ENCODE data around the gene RHBG.

The RHBG gene

GRCh38 chr1:156406251-156406650 lies 37.2 kb downstream of the RHBG start:
- DNase-seq (ENCODE audit: low read depth in 2 of 2) = no peak

- no peak for DNase-seq (ENCODE audit: low read depth in 2 of 2)
Observed at GRCh38 chr1:156407344-156407743, 38.3 kb downstream of the RHBG start.

DNA sequence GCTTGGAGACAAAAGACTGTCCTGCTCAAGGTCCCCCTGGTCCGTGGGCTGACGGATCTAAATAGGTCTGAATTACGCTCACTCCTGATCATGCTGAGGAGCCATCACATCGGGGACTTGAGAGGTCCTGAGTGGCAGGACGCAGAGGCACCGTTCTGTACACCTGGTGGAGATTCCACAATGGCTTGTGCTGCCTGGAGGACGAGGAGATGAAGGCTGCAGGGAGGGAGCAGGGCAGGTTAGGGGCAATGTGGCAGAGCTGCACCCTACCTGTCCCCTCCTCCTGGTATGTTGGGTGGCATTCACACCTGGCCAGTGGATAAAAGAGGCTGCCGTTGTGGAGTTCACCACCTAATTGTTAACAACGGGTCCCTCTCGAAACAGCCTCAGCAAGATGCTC lies 38.7 kb downstream of the RHBG start:
- DNase-seq (ENCODE audit: low read depth in 2 of 2) = no peak

GRCh38 chr1:156409439-156409838 lies 40.4 kb downstream of the RHBG start:
- no peak for DNase-seq (ENCODE audit: low read depth in 2 of 2)

- no peak for DNase-seq (ENCODE audit: low read depth in 2 of 2)
Observed at GRCh38 chr1:156410238-156410637, 41.2 kb downstream of the RHBG start.

DNA sequence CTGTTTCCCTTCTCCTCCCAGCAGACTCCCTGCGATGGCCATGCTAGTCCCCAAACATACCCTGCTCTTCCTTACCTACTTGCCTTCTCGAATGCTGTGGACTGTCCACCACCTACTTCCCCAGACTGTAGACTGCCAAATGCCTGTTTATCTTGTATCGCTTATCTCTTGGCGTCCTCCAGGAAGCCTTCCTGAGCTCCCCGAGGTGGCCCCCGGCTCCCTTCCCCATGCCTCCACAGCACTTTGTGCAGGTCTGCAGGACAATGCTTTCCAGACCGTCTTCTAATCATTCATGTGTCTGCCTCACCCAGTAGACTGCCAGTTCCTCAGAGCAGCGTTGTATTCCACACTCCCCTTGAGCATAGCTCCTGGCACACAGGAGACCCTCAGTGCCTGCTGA lies 41.7 kb downstream of the RHBG start:
- no peak for DNase-seq (ENCODE audit: low read depth in 2 of 2)

DNA sequence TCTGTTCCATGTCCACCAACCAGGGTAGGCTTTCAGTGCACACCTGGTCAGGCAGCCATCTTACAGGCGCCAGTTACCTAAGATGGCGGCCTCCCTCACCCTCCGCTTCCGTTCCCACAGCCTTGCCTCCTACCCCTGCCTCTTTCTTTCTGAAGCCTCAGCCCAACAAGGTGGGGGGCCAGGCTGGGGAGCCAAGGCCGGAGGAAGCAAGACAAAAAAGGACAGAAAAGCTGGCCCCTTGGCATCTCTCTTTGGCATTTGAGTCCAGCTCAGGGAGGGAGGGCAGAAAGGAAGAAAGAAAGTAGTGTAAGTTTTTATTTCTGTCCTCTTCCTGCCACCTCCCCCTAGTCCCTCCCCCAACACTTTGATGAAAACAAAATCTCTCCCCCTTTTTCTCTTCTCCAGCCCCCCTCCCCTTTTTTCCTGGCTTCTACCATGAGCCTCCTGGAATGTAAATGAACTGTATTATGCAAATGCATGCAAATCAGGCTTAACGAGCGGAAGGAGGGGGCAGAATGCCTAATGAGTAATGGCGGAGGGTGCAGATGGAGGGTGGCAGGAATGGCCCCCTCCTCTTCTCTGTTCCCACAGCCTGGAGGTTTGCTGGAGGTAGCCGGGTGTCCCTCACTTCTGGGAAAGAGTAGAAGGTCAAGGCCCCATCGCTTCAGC lies 43.8 kb downstream of the RHBG start:
- DNase-seq (ENCODE audit: low read depth in 2 of 2) = no peak

GRCh38 chr1:156413391-156414246 lies 44.6 kb downstream of the RHBG start:
- no peak for DNase-seq (ENCODE audit: low read depth in 2 of 2)

DNA sequence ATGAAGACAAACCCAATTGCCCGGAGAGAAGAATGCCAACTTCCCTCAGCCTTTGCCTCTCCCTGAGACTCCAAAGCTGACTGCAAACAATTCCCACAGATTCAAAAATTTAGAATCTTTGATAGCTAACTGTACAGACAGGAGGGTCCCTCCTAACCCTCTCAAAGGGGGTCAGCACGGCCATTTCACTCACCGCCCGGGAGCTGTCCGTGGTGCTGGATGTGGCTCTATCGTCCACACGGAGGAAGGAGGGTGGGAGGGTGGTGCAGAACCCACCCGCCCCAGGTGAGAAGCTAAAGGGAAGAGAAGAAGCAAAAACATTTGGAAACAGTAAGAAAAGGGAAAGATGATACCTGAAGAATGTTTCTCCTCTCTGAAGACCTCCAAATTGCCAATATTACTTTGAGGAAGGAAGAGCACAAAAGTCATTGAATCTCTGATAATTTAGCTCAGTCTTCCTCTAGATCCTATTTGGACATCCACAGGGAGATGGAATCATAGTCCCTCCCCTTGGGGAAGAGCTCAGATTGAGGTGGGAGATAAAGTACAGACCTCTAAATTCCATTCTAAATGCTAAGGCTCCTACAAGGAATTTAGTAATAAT lies 45.6 kb downstream of the RHBG start:
- no peak for DNase-seq (ENCODE audit: low read depth in 2 of 2)

DNA sequence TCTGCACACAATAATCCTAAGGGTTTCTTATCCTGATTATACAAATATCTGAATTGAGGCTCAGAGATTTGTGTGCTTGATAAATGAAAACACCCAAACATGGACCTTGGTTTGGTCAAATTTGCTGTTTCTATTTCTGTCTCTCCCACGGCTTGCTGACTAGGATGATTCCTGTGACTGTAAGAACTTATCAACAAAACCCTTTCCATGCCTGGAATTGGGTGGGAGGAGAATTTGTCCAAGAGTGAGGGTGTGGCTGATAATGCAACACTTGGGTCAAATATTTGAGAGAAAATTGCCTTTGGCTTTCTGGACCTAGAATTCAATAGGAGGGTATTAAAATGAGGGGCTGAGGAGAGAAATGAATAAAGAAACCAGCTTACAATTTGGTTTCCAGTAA lies 48.0 kb downstream of the RHBG start:
- DNase-seq (ENCODE audit: low read depth in 2 of 2) = no peak

DNA sequence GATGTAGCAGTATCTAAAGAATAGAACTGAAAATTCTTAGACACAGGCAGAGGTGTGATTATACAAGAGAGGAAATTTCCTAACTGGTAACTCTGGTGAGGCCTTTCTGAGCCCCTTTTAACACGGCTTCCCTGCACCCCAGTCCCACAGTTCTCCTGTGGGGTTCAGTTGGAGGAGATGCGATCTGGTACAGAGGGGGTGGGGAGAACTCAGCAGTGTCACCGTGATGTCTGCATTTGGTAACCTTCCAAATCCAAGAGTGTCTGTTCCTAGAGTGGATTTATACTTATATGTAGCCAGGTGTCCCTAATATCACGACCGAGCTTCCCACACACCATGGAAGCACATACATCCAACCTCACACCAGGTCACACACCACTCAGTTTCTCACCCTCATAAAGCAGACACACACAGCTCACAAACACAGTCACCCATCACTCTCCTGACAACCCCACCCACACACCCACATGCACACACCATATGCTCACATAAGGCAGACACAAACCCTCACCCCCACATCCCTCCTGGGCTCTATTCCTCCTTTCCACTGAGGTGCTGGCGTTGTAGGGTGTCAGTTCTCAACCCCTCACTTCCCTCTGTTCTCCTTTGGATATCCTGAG lies 48.5 kb downstream of the RHBG start:
- DNase-seq (ENCODE audit: low read depth in 2 of 2) = no peak

GRCh38 chr1:156418416-156419070 lies 49.5 kb downstream of the RHBG start:
- no peak for DNase-seq (ENCODE audit: low read depth in 2 of 2)

- DNase-seq (ENCODE audit: low read depth in 2 of 2) = no peak
Observed at GRCh38 chr1:156419854-156420204, 50.8 kb downstream of the RHBG start.

DNA sequence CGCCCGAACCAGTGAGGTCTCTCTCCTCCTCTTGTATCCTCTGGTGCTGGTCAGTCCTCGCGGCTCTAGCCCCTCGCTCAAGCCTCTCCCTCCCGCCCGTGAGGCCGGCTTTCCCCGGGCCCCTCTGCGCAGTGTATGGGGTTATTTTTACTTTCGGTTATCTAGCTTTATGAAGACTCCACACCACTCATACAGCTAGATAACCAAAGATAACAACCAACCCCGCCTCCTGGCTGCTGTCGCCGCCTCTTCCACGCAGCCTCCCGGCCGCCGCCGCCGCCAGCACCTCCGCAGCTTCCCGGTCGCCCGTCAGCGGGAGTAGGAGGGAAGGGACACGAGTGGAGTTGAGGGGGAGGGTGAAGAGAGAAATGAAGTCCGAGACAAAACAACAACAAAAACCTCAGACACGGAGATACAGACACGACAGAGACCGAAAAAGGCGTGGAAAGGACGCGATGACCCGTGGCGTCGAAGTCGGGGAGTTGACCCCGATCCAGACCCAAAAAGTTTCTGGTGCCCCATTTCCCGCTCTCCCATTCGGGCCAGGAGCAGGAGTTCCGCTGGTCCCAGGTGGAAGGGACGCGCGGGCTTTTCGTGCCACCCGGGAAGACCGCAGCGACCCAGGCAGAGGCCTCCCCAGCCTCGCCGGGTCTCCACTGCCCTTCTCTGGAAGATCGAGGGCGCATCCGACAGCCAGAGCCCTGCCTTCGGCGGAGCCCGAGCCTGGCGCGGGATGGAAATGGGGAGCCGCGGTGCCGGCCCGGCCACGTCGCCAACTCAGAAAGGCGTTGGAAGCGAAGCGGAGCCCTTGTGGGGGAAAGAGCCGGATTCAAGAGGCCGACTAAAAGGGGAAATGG lies 51.4 kb downstream of the RHBG start:
- no peak for DNase-seq (ENCODE audit: low read depth in 2 of 2)

- peak; percentile 9 to 11 for DNase-seq (ENCODE audit: low read depth in 2 of 2)
Observed at GRCh38 chr1:156421062-156421938, 52.3 kb downstream of the RHBG start.

DNA sequence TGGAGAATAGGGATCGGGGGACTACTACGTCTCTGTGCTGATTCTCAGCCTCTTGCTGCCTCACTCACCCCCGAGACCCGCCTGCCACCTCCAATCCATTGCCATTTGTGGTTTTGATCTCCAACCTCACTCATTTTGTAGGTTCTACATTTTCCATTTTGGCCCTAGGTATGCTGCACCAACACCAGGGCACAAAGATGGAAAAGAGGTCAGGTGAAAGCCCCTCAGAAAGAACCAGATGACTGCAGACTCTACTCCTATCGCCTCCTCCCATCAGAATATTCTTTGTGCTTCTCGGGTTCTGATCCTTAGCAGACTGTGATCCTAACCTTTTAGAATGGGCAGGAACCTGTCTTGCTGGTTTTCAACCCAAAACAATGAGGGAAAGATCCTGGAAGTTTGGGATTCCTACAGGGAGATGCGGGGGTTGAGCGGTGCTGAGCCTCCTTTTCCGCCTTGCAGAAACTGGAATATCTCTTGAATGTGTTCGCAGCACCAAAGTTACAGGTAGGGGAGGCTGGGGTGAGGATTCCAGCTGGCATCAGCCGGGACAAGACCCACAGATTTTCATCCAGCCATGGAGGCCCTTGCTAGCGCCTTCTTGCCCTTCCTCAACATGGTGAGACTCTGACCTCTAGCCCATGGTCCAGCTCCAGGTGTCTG lies 53.1 kb downstream of the RHBG start:
- DNase-seq (ENCODE audit: low read depth in 2 of 2) = no peak

GRCh38 chr1:156422602-156423091 lies 53.6 kb downstream of the RHBG start:
- DNase-seq (ENCODE audit: low read depth in 2 of 2) = no peak

DNA sequence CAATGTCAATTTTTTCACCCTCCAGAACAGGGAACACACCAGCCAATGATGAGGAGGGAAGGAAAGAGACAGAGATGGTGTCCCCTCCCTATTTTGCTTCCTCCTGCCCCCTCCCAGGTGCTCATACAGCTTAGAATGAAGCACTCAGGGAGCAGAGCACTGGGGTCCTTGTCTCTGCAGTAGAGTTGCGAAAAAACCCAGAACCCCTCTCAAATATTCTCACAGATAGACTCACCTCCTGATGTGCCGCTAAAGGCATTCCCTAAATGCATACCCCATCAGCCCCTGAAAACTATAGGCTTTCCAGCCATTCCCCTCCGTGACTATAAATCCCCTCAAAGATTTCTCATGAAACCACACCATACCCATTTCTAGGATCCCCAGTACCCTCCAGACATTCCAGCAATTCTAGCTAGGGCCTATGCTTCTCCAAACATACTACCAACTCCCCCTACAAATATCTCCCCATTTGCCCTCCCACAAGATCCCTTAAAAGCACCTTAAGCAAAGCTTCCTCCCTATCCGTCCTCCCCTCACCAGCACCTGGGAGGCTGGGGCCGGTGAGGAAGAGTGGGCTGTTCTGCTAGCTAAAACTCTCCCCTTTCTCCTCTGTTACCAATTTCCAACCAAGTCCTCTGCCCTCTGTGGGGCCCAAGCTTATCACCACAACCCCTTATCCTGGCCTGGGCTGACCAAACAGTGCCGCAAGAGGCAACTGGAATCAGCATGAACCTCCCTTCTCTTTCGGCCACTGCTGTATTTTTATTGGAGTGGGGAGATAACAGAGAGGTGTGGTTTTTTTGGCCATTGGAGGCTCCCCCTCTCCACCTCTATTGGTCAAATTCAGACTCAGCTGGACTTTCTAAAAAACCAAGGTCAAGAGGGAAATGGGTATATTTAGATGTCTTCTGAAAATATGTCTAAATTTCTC lies 54.7 kb downstream of the RHBG start:
- DNase-seq (ENCODE audit: low read depth in 2 of 2) = no peak

Data from fibroblast of skin of left quadriceps (primary cell).